HepG2 (cell line): ENCODE data around the gene NPHP4. TPM values are rescaled to one million over a fixed set of nuclear protein-coding genes. Genes with fewer than 3 reads are reported as not detected.

ENCODE experiments used
- ATAC-seq: fragments of 200-7000 bp; cut with Tn5 transposase; 3 replicates; pipeline ENCODE4 v1.9.1; 2020; ENCODE audit warnings: mild to moderate bottlenecking, moderate library complexity
- BruUV-seq: library from RNA; stranded (reverse); fragments of 400-500 nt; replicated peaks from 2 replicates; lab custom pipeline; 2021; lab: Mats Ljungman, UMichigan
- CTCF ChIA-PET: fragments of 300-600 bp; formaldehyde crosslinking; extraction: SDS; loops from one replicate; lab custom pipeline; 2021; ENCODE audit warnings: low total read pairs, inconsistent platforms, low intra/inter-chr PET ratio; lab: Yijun Ruan, JAX
- POLR2A ChIA-PET: fragments of 350-600 bp; sonication (Branson Sonifier 250); formaldehyde crosslinking; loops from one replicate; lab custom pipeline; 2020; ENCODE audit warnings: antibody characterized with exemption, inconsistent platforms; lab: Yijun Ruan, JAX
- DNase-seq: peaks from one replicate; pipeline ENCODE4 v3.0.0-alpha.2; 2015; ENCODE audit warnings: low spot score
- FAIRE-seq: peaks from 3 replicates; lab custom pipeline; 2011; peaks lifted over from hg19 to GRCh38; lab: Jason Lieb, UNC
- H2AFZ ChIP-seq: one replicate; pipeline ENCODE4 v1.6.1; 2011; ENCODE audit warnings: low read length, inconsistent platforms
- H3K27ac ChIP-seq: fragments of 300-600 bp; 3 replicates; pipeline ENCODE4 v1.8.0; 2011; ENCODE audit warnings: mixed run types, mild to moderate bottlenecking, mixed read lengths, low read length, inconsistent platforms; ENCODE audit not compliant: insufficient read depth; ENCODE audit errors: extremely low read length
- H3K27me3 ChIP-seq, 2 experiments: fragments of 200-600 bp in 1 of 2; 2 replicates in 1 of 2; 3 replicates in 1 of 2; pipeline versions ENCODE4 v1.6.0 to v1.8.0; 2011; ENCODE audit warnings: low read length in 2 of 2, mild to moderate bottlenecking in 2 of 2, moderate library complexity in 2 of 2, inconsistent platforms in 1 of 2; ENCODE audit not compliant: insufficient read depth in 2 of 2, control insufficient read depth in 1 of 2
- H3K36me3 ChIP-seq, 2 experiments: fragments of 200-600 bp in 1 of 2; replicated peaks in 1 of 2; 2 replicates in 1 of 2; 3 replicates in 1 of 2; pipeline versions ENCODE4 v1.5.1 to v1.8.0; 2011; ENCODE audit warnings: low read length in 2 of 2, inconsistent platforms in 1 of 2; ENCODE audit not compliant: insufficient read depth in 2 of 2, control insufficient read depth in 1 of 2
- H3K4me1 ChIP-seq: 2 replicates; pipeline ENCODE4 v1.5.1; 2012; ENCODE audit warnings: low read length, inconsistent platforms; ENCODE audit not compliant: insufficient read depth
- H3K4me2 ChIP-seq: 2 replicates; pipeline ENCODE4 v1.6.0; 2011; ENCODE audit warnings: low read depth, low read length, inconsistent platforms
- H3K4me3 ChIP-seq, 3 experiments: fragments of 200-600 bp in 1 of 3; sonication (generic), shearing (Covaris generic) in 1 of 3; replicated peaks in 1 of 3; 2 replicates each; pipeline ENCODE4 v1.5.1; 2011 to 2016; ENCODE audit warnings: low read length in 3 of 3, inconsistent platforms in 2 of 3, low read depth in 2 of 3, mild to moderate bottlenecking in 2 of 3, control low read depth in 1 of 3, mixed read lengths in 1 of 3; ENCODE audit not compliant: insufficient read depth in 1 of 3
- H3K79me2 ChIP-seq: one replicate; pipeline ENCODE4 v1.6.1; 2011; ENCODE audit warnings: low read length, inconsistent platforms; ENCODE audit not compliant: insufficient read depth
- H3K9ac ChIP-seq: 2 replicates; pipeline ENCODE4 v1.6.0; 2011; ENCODE audit warnings: mild to moderate bottlenecking, low read depth, low read length, inconsistent platforms; ENCODE audit not compliant: insufficient read depth
- H3K9me3 ChIP-seq: 2 replicates; pipeline ENCODE4 v1.5.1; 2012; ENCODE audit warnings: mild to moderate bottlenecking, low read length
- H4K20me1 ChIP-seq: 2 replicates; pipeline ENCODE4 v1.6.0; 2011; ENCODE audit warnings: inconsistent platforms, mild to moderate bottlenecking, low read length, moderate library complexity; ENCODE audit not compliant: insufficient read depth
- IRF1 ChIP-seq: sonication (generic); formaldehyde crosslinking; IDR thresholded peaks from 2 replicates; pipeline ENCODE4 v1.4.0; 2020; ENCODE audit warnings: low read depth, mild to moderate bottlenecking, missing genetic modification reagents
- SETDB1 ChIP-seq: sonication (generic); formaldehyde crosslinking; IDR thresholded peaks from 2 replicates; pipeline ENCODE4 v1.5.1; 2020; ENCODE audit warnings: missing genetic modification reagents, mild to moderate bottlenecking, borderline replicate concordance
- SNAPC5 ChIP-seq: sonication (generic); formaldehyde crosslinking; IDR thresholded peaks from 2 replicates; pipeline ENCODE4 v1.8.1; 2023; ENCODE audit warnings: mild to moderate bottlenecking, missing genetic modification reagents, borderline replicate concordance
- ZBTB49 ChIP-seq: sonication (generic); formaldehyde crosslinking; IDR thresholded peaks from 2 replicates; pipeline ENCODE4 v1.4.0; 2020; ENCODE audit warnings: missing genetic modification reagents, borderline replicate concordance
- ZNF512B ChIP-seq: sonication (generic); formaldehyde crosslinking; IDR thresholded peaks from 2 replicates; pipeline ENCODE4 v1.5.1; 2020; ENCODE audit warnings: missing genetic modification reagents, mild to moderate bottlenecking, borderline replicate concordance
- WGBS: methylation state at CpG from one replicate; pipeline ENCODE4 v1.1.6; 2017; ENCODE audit warnings: low lambda C conversion rate; 5-methylcytosine and 5-hydroxymethylcytosine counted together
- in situ Hi-C: cut with HindIII; loops from 2 replicates; pipeline ENCODE4 v1.10.0; 2017; ENCODE audit warnings: low pct_unique_long_range_greater_than_20kb; ENCODE audit not compliant: extremely low pct_ligation_motif_present
- intact Hi-C: fragments of 100-400 bp; cut with micrococcal nuclease; formaldehyde crosslinking; loops from one replicate; pipeline ENCODE4 v1.10.0; 2022; ENCODE audit not compliant: unreplicated experiment
- polyA plus RNA-seq, 8 experiments: library from polyadenylated mRNA; depleted of rRNA in 3 of 8; stranded (reverse) in 7 of 8; unstranded in 1 of 8; fragments of >200 nt; fragmentation: Illumina TruSeq in 4 of 8; extraction: Trizol in 4 of 8; gene quantifications; 2 replicates each; pipeline versions ENCODE4 v1.2.1 to v1.2.3, GENCODE V29; 2011 to 2016; ENCODE audit warnings: low read depth in 4 of 8, missing spikeins in 1 of 8, mixed read lengths in 1 of 8; ENCODE audit not compliant: insufficient read depth in 1 of 8
- total RNA-seq, 5 experiments: library from RNA; depleted of rRNA; stranded (reverse); fragments of >200 nt; fragmentation: Illumina TruSeq; extraction: Trizol; gene quantifications; 2 replicates each; pipeline ENCODE4 v1.2.3, GENCODE V29; 2016; ENCODE audit warnings: low read depth in 1 of 5

The NPHP4 gene
- total and polyA plus RNA-seq, 2 of the 13 experiments (the other 11 are each of a cell fraction or from before 2014, with no cell fraction given): 4.4 to 6.8 TPM

- Histone ChIP-seq H3K36me3 (no peaks in the 10 kb centered on the region), H3K4me2 (no peak overlapping the region), H3K4me1 (peaks cover 41% of the 10 kb centered on the region), H3K27me3 (peaks cover 0 to 1% of the 10 kb centered on the region in 2 experiments; a peak in 1 of 5 replicates), H3K27ac (no peak overlapping the region), H2AFZ (no peak overlapping the region), H3K9me3 (no peaks in the 10 kb centered on the region), H3K9ac (no peak overlapping the region), H3K4me3 (no peak overlapping the region), H3K79me2 (no peaks in the 10 kb centered on the region)
- DNase-seq (no peak), FAIRE-seq (no peak), ATAC-seq (no peak)
- CTCF ChIA-PET: no interaction called here
- POLR2A ChIA-PET: no interaction called here
- in situ Hi-C loops (no loop called here), intact Hi-C loops (no loop called here)
- no TSS peak for BruUV-seq
- WGBS: 79% methylated on average over 6 of the region's 7 CpGs
- TF ChIP-seq SNAPC5: no peak
- TF ChIP-seq ZBTB49 (CRISPR knock-in tag): no peak
- no peak for TF ChIP-seq SETDB1
- no peak for TF ChIP-seq IRF1 (CRISPR knock-in tag)
- TF ChIP-seq ZNF512B (CRISPR knock-in tag): no peak
- TF ChIP-seq, all 625 proteins: peak for 0
- no peaks in the 10 kb centered on the region for H4K20me1 ChIP-seq
Measured at GRCh38 chr1:6030132-6030531, 37.9 kb upstream of the NPHP4 start.
